ENCODE measurements around the gene LSM8. TPM values are rescaled to one million over a fixed set of nuclear protein-coding genes. Genes with fewer than 3 reads are reported as not detected.
"Not testable (repeated sequence)": the region's sequence is repeated elsewhere in the genome, so short reads cannot be mapped to it uniquely, and the experiment has no call there.

Gene LSM8
- total and polyA plus RNA-seq, 12 donors, result 5.3 to 61.8 (median 22.1) TPM

DNA sequence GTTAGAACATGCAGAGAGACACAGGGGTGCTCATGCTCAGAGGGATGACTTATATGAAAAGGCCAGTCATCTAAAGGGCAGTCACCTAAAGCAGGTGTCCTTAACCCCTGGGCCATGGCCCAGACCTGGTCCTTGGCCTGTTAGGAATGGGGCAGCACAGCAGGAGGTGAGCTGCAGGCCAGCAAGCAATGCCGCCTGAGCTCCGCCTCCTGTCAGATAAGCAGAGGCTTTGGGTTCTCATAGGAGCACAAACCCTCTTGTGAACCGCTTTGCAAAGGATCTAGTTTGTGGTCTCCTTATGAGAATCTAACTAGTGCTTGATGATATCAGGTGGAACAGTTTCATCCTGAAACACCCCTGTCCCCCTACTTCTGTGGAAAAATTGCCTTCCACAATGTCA lies 55.0 kb downstream of the LSM8 start:
- WGBS, 4 donors, result 89 to 100% (median 95%) methylated on average over 1 to 3 of the region's 3 CpGs
- H3K9me3 ChIP-seq (replicated peaks in 1 of 3), result no peaks in the 10 kb centered on the region
- DNase-seq, result no peak
- H3K36me3 ChIP-seq (replicated peaks in 1 of 2), result no peaks in the 10 kb centered on the region
- H3K27ac ChIP-seq, result no peak overlapping the region
- H3K27me3 ChIP-seq, result no peaks in the 10 kb centered on the region
- H3K4me1 ChIP-seq (replicated peaks in 1 of 2), result no peaks in the 10 kb centered on the region
- H3K4me3 ChIP-seq, result no peak overlapping the region
- intact Hi-C loops (cut with DNase I), result no loop called here
- no peak for TF ChIP-seq POLR2A (IDR thresholded peaks at IDR 0.05)
- TF ChIP-seq, protein P1, sequence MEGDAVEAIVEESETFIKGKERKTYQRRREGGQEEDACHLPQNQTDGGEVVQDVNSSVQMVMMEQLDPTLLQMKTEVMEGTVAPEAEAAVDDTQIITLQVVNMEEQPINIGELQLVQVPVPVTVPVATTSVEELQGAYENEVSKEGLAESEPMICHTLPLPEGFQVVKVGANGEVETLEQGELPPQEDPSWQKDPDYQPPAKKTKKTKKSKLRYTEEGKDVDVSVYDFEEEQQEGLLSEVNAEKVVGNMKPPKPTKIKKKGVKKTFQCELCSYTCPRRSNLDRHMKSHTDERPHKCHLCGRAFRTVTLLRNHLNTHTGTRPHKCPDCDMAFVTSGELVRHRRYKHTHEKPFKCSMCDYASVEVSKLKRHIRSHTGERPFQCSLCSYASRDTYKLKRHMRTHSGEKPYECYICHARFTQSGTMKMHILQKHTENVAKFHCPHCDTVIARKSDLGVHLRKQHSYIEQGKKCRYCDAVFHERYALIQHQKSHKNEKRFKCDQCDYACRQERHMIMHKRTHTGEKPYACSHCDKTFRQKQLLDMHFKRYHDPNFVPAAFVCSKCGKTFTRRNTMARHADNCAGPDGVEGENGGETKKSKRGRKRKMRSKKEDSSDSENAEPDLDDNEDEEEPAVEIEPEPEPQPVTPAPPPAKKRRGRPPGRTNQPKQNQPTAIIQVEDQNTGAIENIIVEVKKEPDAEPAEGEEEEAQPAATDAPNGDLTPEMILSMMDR (IDR thresholded peaks at IDR 0.05), result no peak

DNA sequence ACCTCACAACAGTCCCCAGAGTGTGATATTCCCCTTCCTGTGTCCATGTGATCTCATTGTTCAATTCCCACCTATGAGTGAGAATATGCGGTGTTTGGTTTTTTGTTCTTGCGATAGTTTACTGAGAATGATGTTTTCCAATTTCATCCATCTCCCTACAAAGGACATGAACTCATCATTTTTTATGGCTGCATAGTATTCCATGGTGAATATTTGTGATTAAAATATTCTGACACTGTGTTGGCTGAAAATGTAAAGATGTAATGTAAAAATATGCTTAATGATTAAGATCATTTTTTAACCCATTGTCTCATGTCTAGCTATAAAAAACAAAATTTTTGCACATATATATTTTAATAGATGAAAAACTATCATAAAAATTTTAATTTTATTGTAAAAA lies 56.4 kb downstream of the LSM8 start:
- WGBS, 4 donors, result 96 to 100% (median 97%) methylated on average over 2 of the region's 2 CpGs
- H3K36me3 ChIP-seq (replicated peaks in 1 of 2); H3K9me3 ChIP-seq (replicated peaks in 1 of 3); H3K27me3 ChIP-seq; H3K4me1 ChIP-seq (replicated peaks in 1 of 2); DNase-seq; H3K27ac ChIP-seq; intact Hi-C loops (cut with DNase I); H3K4me3 ChIP-seq: not testable (repeated sequence)

Other genes starting within 250 kb of the LSM8 start
- gene ANKRD7, start 40.5 kb downstream of the LSM8 start, total RNA-seq, result 1 to 10 TPM in 6 of 9 donors, under 1 TPM in 2, not detected in 1; 0.48 to 9.4 (median 1.3) TPM
- 1 to 10 TPM in 2 of 3 donors, under 1 TPM in 1; 0.71 to 2.0 (median 1.1) TPM for gene ANKRD7, start 40.5 kb downstream of the LSM8 start, polyA plus RNA-seq

Measured in adrenal gland (tissue), 12 donors.